Upper lobe of right lung (tissue), 1 donor: ENCODE results near the gene ZNF462. TPM values are rescaled to one million over a fixed set of nuclear protein-coding genes. Genes with fewer than 3 reads are reported as not detected.

Source experiments
- ATAC-seq: fragments of 200-7000 bp; cut with Tn5 transposase; one replicate; pipeline ENCODE4 v1.9.1; 2020; ENCODE audit warnings: mild to moderate bottlenecking, moderate library complexity
- DNase-seq: peaks from one replicate; pipeline ENCODE4 v3.0.0-alpha.2; 2020
- H3K27ac ChIP-seq: fragments of 200-600 bp; one replicate; pipeline ENCODE4 v1.8.0; 2022
- H3K27me3 ChIP-seq: fragments of 200-600 bp; one replicate; pipeline ENCODE4 v1.8.0; 2022; ENCODE audit warnings: mild to moderate bottlenecking
- H3K36me3 ChIP-seq: fragments of 200-600 bp; one replicate; pipeline ENCODE4 v1.8.0; 2022
- H3K4me1 ChIP-seq: fragments of 200-600 bp; one replicate; pipeline ENCODE4 v1.8.0; 2022
- H3K4me3 ChIP-seq: fragments of 200-600 bp; one replicate; pipeline ENCODE4 v1.8.0; 2022; ENCODE audit warnings: mild to moderate bottlenecking
- H3K9me3 ChIP-seq: fragments of 200-600 bp; one replicate; pipeline ENCODE4 v1.8.0; 2022
- CTCF ChIP-seq: fragments of 200-600 bp; IDR thresholded peaks from one replicate; pipeline ENCODE4 v1.8.0; 2022; ENCODE audit warnings: antibody characterized with exemption
- intact Hi-C: fragments of 100-400 bp; cut with DNase I; formaldehyde crosslinking; loops from one replicate; pipeline ENCODE4 v1.11.0; 2022
- long read RNA-seq: library from polyadenylated mRNA; unstranded; transcript quantifications from one replicate; pipeline ENCODE4 v2.0.0, GENCODE V29; 2021
- total RNA-seq: library from RNA; stranded (reverse); fragmentation: NEBNext Ultra II Directional; extraction: Animal tissue kit (Norgen Biotek cat#: 25700); gene quantifications from one replicate; pipeline ENCODE4 v1.2.1, GENCODE V29; 2021
- donor health status: DM: no; HTN: yes; CAD: no; lungs with severe emphysema.

ZNF462 gene, protein sequence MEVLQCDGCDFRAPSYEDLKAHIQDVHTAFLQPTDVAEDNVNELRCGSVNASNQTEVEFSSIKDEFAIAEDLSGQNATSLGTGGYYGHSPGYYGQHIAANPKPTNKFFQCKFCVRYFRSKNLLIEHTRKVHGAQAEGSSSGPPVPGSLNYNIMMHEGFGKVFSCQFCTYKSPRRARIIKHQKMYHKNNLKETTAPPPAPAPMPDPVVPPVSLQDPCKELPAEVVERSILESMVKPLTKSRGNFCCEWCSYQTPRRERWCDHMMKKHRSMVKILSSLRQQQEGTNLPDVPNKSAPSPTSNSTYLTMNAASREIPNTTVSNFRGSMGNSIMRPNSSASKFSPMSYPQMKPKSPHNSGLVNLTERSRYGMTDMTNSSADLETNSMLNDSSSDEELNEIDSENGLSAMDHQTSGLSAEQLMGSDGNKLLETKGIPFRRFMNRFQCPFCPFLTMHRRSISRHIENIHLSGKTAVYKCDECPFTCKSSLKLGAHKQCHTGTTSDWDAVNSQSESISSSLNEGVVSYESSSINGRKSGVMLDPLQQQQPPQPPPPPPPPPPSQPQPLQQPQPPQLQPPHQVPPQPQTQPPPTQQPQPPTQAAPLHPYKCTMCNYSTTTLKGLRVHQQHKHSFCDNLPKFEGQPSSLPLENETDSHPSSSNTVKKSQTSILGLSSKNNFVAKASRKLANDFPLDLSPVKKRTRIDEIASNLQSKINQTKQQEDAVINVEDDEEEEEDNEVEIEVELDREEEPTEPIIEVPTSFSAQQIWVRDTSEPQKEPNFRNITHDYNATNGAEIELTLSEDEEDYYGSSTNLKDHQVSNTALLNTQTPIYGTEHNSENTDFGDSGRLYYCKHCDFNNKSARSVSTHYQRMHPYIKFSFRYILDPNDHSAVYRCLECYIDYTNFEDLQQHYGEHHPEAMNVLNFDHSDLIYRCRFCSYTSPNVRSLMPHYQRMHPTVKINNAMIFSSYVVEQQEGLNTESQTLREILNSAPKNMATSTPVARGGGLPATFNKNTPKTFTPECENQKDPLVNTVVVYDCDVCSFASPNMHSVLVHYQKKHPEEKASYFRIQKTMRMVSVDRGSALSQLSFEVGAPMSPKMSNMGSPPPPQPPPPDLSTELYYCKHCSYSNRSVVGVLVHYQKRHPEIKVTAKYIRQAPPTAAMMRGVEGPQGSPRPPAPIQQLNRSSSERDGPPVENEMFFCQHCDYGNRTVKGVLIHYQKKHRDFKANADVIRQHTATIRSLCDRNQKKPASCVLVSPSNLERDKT (N-terminal part only)
- 25.4 TPM for total RNA-seq
- long read RNA-seq, full-length matches to known transcripts, result 1 of 8 reads
- long read RNA-seq, partial matches to known transcripts, result 2 of 8 reads
- long read RNA-seq, other reads (novel, unspliced or antisense), result 5 of 8 reads

DNA sequence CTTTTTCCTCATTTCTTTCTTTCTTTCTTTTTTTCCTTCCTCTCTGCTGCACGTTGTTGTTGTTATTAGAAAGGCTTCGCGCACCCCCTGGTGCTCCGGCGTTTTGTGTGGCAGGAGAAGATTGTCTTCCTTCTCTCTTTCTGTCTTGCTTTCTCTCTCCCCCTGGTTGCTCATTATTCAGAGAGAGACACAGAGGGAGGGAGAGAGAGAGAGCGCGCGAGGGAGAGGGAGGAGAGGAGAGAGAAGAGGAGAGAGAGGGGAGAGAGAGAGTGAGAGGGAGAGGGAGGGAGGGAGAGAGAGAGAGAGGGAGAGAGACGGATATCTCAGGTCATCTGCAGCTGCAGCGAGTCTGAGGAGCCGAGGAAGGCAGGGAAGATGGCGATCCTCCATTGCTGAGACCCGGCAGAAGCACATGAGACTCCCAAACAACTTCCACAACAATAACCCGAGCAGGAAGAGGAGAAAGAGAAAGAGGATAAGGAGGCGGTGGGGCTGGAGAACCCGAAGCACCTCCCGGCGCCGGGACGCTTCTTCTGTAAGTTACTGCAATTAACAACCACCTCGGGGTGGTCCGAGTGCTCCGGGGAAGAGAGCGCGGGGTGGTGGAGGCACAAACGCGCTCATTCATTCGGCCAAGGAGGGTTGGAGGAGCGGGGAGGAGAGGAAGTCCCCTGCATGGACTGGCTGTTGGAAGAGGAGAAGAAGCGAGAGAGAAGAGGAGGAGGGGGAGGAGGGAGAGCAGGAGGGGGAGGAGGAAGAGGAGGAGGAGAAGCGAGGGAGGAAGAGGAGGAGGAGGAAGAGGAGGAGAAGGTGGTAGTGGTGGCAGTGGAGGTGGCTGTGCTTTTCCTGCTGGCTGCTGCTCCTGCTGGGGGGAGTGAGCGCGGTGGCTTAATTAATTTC is at the start of gene ZNF462:
ZNF462 (plus strand) TSS at position 346 of the 900 bp plus-strand sequence. CDS start 60,218 bp downstream, outside the sequence.
- intact Hi-C loops, result no loop called here
- peak; percentile 26 for ATAC-seq

GRCh38 chr9:106816524-106816923 is 46.4 kb upstream of the ZNF462 start:
- ATAC-seq, result no peak
- intact Hi-C loops, result no loop called here

More for the DNA sequence above, at the start of gene ZNF462:
- H3K27ac ChIP-seq, result peak within 1 kb of the TSS; percentile 80
- peak; percentile 14 for TF ChIP-seq CTCF
- H3K36me3 ChIP-seq, result no peaks in the 10 kb centered on the region
- DNase-seq, result no peak
- no peaks in the 10 kb centered on the region for H3K27me3 ChIP-seq
- H3K9me3 ChIP-seq, result no peaks in the 10 kb centered on the region
- H3K4me1 ChIP-seq, result peaks cover 7% of the 10 kb centered on the region
- peak within 1 kb of the TSS; percentile 61 for H3K4me3 ChIP-seq

GRCh38 chr9:106818034-106818433 is 44.9 kb upstream of the ZNF462 start:
- intact Hi-C loops, result no loop called here
- Histone ChIP-seq H3K27ac (no peak overlapping the region), H3K4me3 (no peak overlapping the region), H3K9me3 (no peaks in the 10 kb centered on the region), H3K36me3 (no peaks in the 10 kb centered on the region), H3K27me3 (no peaks in the 10 kb centered on the region), H3K4me1 (no peaks in the 10 kb centered on the region)
- ATAC-seq (no peak), DNase-seq (no peak)
- no peak for TF ChIP-seq CTCF

More at GRCh38 chr9:106816524-106816923, 46.4 kb upstream of the ZNF462 start:
- Histone ChIP-seq H3K27me3 (no peaks in the 10 kb centered on the region), H3K4me1 (no peaks in the 10 kb centered on the region), H3K36me3 (no peaks in the 10 kb centered on the region), H3K9me3 (no peaks in the 10 kb centered on the region), H3K27ac (no peak overlapping the region), H3K4me3 (no peak overlapping the region)
- DNase-seq, result no peak
- TF ChIP-seq CTCF, result no peak

DNA sequence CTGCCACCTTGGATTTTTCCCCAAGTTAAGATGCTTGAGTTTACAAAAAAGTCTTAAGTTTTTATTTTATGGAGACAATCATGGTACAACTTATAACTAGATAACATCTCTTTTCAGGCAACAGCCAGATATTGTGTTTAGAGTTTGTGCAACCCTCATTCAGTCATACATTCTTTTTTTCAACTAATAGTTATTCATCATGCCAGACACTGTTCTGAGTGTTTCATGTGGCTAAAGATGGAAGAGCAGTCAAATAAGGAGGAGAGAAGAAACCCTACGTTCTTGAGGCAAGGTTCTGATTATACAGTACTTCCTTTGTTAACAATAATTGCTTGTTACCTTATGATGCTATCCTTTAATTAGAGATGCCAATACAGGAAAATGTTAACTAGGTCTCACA is 42.1 kb upstream of the ZNF462 start:
- no peak for ATAC-seq
- intact Hi-C loops, result no loop called here
- H3K27me3 ChIP-seq, result no peaks in the 10 kb centered on the region

More for the DNA sequence above, 42.1 kb upstream of the ZNF462 start:
- Histone ChIP-seq H3K4me1 (no peaks in the 10 kb centered on the region), H3K36me3 (no peaks in the 10 kb centered on the region), H3K9me3 (no peaks in the 10 kb centered on the region), H3K4me3 (no peak overlapping the region), H3K27ac (no peak overlapping the region)
- no peak for DNase-seq
- no peak for TF ChIP-seq CTCF
